Endothelial cell of umbilical vein (primary cell): ENCODE measurements around the gene PKD2L2. TPM values are rescaled to one million over a fixed set of nuclear protein-coding genes. Genes with fewer than 3 reads are reported as not detected.
"Not testable (repeated sequence)": the region's sequence is repeated elsewhere in the genome, so short reads cannot be mapped to it uniquely, and the experiment has no call there.

Source experiments
- BruUV-seq: library from RNA; stranded (reverse); fragments of 400-500 nt; replicated peaks from 2 replicates; lab custom pipeline; 2021; lab: Mats Ljungman, UMichigan
- CTCF ChIA-PET: fragments of 300-600, 350-600 bp; sonication (Branson Sonifier 250); formaldehyde crosslinking; loops from one replicate; lab custom pipeline; 2021; ENCODE audit warnings: antibody characterized with exemption, inconsistent platforms; lab: Charles Lee
- POLR2A ChIA-PET: fragments of 300-600, 350-600 bp; sonication (Branson Sonifier 250); formaldehyde crosslinking; loops from one replicate; lab custom pipeline; 2021; ENCODE audit warnings: antibody characterized with exemption, inconsistent platforms; lab: Charles Lee
- DNase-seq: peaks from one replicate; pipeline ENCODE4 v3.0.0-alpha.2; 2011; ENCODE audit warnings: low read depth, low spot score
- FAIRE-seq: peaks from 2 replicates; lab custom pipeline; 2011; peaks lifted over from hg19 to GRCh38; lab: Jason Lieb, UNC
- H2AFZ ChIP-seq: 2 replicates; pipeline ENCODE4 v1.6.0; 2012; ENCODE audit warnings: low read depth, low read length, control low read depth, inconsistent platforms
- H3K27ac ChIP-seq: 2 replicates; pipeline ENCODE4 v1.5.1; 2011; ENCODE audit warnings: low read depth, mild to moderate bottlenecking, control low read depth, low read length, moderate library complexity; ENCODE audit not compliant: insufficient read depth
- H3K27me3 ChIP-seq, 2 experiments: 2 replicates each; pipeline versions ENCODE4 v1.6.0 to v1.6.1; 2011; ENCODE audit warnings: low read length in 2 of 2, mixed read lengths in 1 of 2; ENCODE audit not compliant: control insufficient read depth in 2 of 2, insufficient read depth in 2 of 2
- H3K36me3 ChIP-seq, 2 experiments: 2 replicates in 1 of 2; 3 replicates in 1 of 2; pipeline ENCODE4 v1.5.1; 2011; ENCODE audit warnings: low read length in 2 of 2, mild to moderate bottlenecking in 1 of 2, moderate library complexity in 1 of 2; ENCODE audit not compliant: control insufficient read depth in 2 of 2, insufficient read depth in 2 of 2; ENCODE audit errors: extremely low read depth in 1 of 2
- H3K4me1 ChIP-seq: 3 replicates; pipeline ENCODE4 v1.5.1; 2011; ENCODE audit warnings: mild to moderate bottlenecking, low read length; ENCODE audit not compliant: control insufficient read depth, insufficient read depth; ENCODE audit errors: extremely low read depth
- H3K4me2 ChIP-seq: 2 replicates; pipeline ENCODE4 v1.6.1; 2011; ENCODE audit warnings: low read length, control low read depth, mixed read lengths; ENCODE audit not compliant: insufficient read depth
- H3K4me3 ChIP-seq, 3 experiments: fragments of 200-600 bp in 1 of 3; sonication (generic), shearing (Covaris generic) in 1 of 3; replicated peaks in 1 of 3; 2 replicates each; pipeline ENCODE4 v1.5.1; 2011 to 2016; ENCODE audit warnings: control low read depth in 3 of 3, low read length in 3 of 3, mild to moderate bottlenecking in 2 of 3, inconsistent platforms in 1 of 3, low read depth in 1 of 3, moderate library complexity in 1 of 3; ENCODE audit not compliant: insufficient read depth in 1 of 3
- H3K79me2 ChIP-seq: 2 replicates; pipeline ENCODE4 v1.6.0; 2012; ENCODE audit warnings: low read length, inconsistent platforms; ENCODE audit not compliant: control insufficient read depth, insufficient read depth
- H3K9ac ChIP-seq: replicated peaks from 2 replicates; pipeline ENCODE3; 2011; ENCODE audit warnings: low read length, control low read depth; ENCODE audit not compliant: insufficient read depth; ENCODE audit errors: extremely low read depth
- H3K9me1 ChIP-seq: replicated peaks from 3 replicates; pipeline ENCODE4 v1.6.0; 2011; ENCODE audit warnings: mild to moderate bottlenecking, low read length; ENCODE audit not compliant: control insufficient read depth, insufficient read depth; ENCODE audit errors: extremely low read depth
- H3K9me3 ChIP-seq: replicated peaks from 2 replicates; pipeline ENCODE4 v1.5.1; 2012; ENCODE audit warnings: low read length, inconsistent platforms; ENCODE audit not compliant: control insufficient read depth, insufficient read depth
- H4K20me1 ChIP-seq: replicated peaks from 2 replicates; pipeline ENCODE3; 2011; ENCODE audit warnings: mild to moderate bottlenecking, low read length; ENCODE audit not compliant: control insufficient read depth, insufficient read depth; ENCODE audit errors: extremely low read depth
- CTCF ChIP-seq, 2 donors: IDR thresholded peaks; 1 replicate in 1 of 2; 2 replicates in 1 of 2; pipeline ENCODE4 v1.5.1; 2011; ENCODE audit warnings: low read length in 2 of 2, mild to moderate bottlenecking in 2 of 2, moderate library complexity in 2 of 2, control low read depth in 1 of 2, inconsistent platforms in 1 of 2, low read depth in 1 of 2; ENCODE audit not compliant: insufficient read depth in 1 of 2; ENCODE audit errors: extremely low read depth in 1 of 2
- EZH2 ChIP-seq: IDR thresholded peaks from 2 replicates; pipeline ENCODE4 v1.6.1; 2012; ENCODE audit warnings: borderline replicate concordance, low read depth, mild to moderate bottlenecking, moderate library complexity, low read length, inconsistent platforms; ENCODE audit not compliant: severe bottlenecking
- FOS ChIP-seq: IDR thresholded peaks from 2 replicates; pipeline ENCODE4 v1.6.1; 2011; ENCODE audit warnings: mild to moderate bottlenecking, low read length, moderate library complexity, borderline replicate concordance; ENCODE audit not compliant: insufficient read depth
- GATA2 ChIP-seq: IDR thresholded peaks from 2 replicates; pipeline ENCODE4 v1.7.0; 2011; ENCODE audit warnings: low read depth, mild to moderate bottlenecking, moderate library complexity, mixed read lengths, low read length; ENCODE audit not compliant: insufficient read length, insufficient read depth
- JUN ChIP-seq: IDR thresholded peaks from 2 replicates; pipeline ENCODE4 v1.6.1; 2011; ENCODE audit warnings: borderline replicate concordance, low read depth; ENCODE audit not compliant: insufficient read length, insufficient read depth
- MAX ChIP-seq: IDR thresholded peaks from 2 replicates; pipeline ENCODE4 v1.6.1; 2011; ENCODE audit not compliant: insufficient read depth, insufficient read length
- MYC ChIP-seq: IDR thresholded peaks from one replicate; pipeline ENCODE4 v1.6.1; 2011; ENCODE audit warnings: mild to moderate bottlenecking, low read depth, low read length
- POLR2A ChIP-seq: IDR thresholded peaks from 2 replicates; pipeline ENCODE4 v1.6.1; 2012; ENCODE audit warnings: low read depth, mild to moderate bottlenecking, control low read depth, low read length
- POLR2AphosphoS5 ChIP-seq: IDR thresholded peaks from 2 replicates; pipeline ENCODE4 v1.6.1; 2012; ENCODE audit warnings: low read depth, mild to moderate bottlenecking, control low read depth, low read length, moderate library complexity; ENCODE audit not compliant: insufficient read depth
- dilution Hi-C: fragments of 300-500 bp; cut with MboI; formaldehyde crosslinking; loops from one replicate; pipeline ENCODE4 v1.15.0; 2019; ENCODE audit warnings: low sequenced_read_pairs; ENCODE audit not compliant: extremely low pct_ligation_motif_present
- intact Hi-C: fragments of 100-400 bp; cut with micrococcal nuclease; formaldehyde crosslinking; loops from one replicate; pipeline ENCODE4 v1.10.0; 2022
- polyA plus RNA-seq, 4 experiments: library from polyadenylated mRNA; depleted of rRNA in 3 of 4; stranded (reverse) in 3 of 4; unstranded in 1 of 4; fragments of >200 nt; gene quantifications; 2 replicates each; pipeline versions ENCODE4 v1.2.1 to v1.2.3, GENCODE V29; 2011 to 2012; ENCODE audit warnings: missing spikeins in 1 of 4
- total RNA-seq: library from RNA; stranded (reverse); gene quantifications from 2 replicates; pipeline ENCODE4 v1.2.3, GENCODE V29; 2021

Gene PKD2L2
- total and polyA plus RNA-seq, 2 donors (not counting 3 experiments of a cell fraction or from before 2014, with no cell fraction given), result not detected

- FAIRE-seq (no peak), DNase-seq (no peak)
- no TSS peak for BruUV-seq
- H3K27me3 ChIP-seq, result no peaks in the 10 kb centered on the region
- H3K4me1 ChIP-seq, result peaks cover 21% of the 10 kb centered on the region
- no peaks in the 10 kb centered on the region for H3K79me2 ChIP-seq
- no peaks in the 10 kb centered on the region for H3K9me1 ChIP-seq
- ChIA-PET CTCF (no interaction called here), POLR2A (no interaction called here)
- dilution Hi-C loops, result no loop called here
- peaks cover 0 to 3% of the 10 kb centered on the region in 2 experiments for H3K36me3 ChIP-seq
- H2AFZ ChIP-seq, result no peak overlapping the region
- no peaks in the 10 kb centered on the region for H3K9me3 ChIP-seq
- intact Hi-C loops, result no loop called here
- TF ChIP-seq POLR2A (no peak), EZH2 (no peak), GATA2 (no peak), FOS (no peak), POLR2AphosphoS5 (no peak), MAX (no peak), CTCF (IDR thresholded peaks at IDR 0.05; ENCODE audit: extremely low read depth in 1 of 2, insufficient read depth in 1 of 2, low read depth in 1 of 2, low read length in 2 of 2) (no peak), MYC (no peak), JUN (no peak)
- no peak overlapping the region for H3K27ac ChIP-seq
- H4K20me1 ChIP-seq, result no peaks in the 10 kb centered on the region
- no peak overlapping the region for H3K4me2 ChIP-seq
- no peak overlapping the region for H3K9ac ChIP-seq
- H3K4me3 ChIP-seq, result no peak overlapping the region
These were observed 71.6 kb downstream of the PKD2L2 start for GRCh38 chr5:137960819-137961218.

GRCh38 chr5:137970384-137970783 lies 81.1 kb downstream of the PKD2L2 start:
- H3K4me2 ChIP-seq, intact Hi-C loops, H3K27me3 ChIP-seq, H3K4me3 ChIP-seq, H3K36me3 ChIP-seq, H3K9me3 ChIP-seq, H3K9ac ChIP-seq, H3K79me2 ChIP-seq, POLR2A ChIA-PET, CTCF ChIA-PET, H3K4me1 ChIP-seq, FAIRE-seq, BruUV-seq, H2AFZ ChIP-seq, DNase-seq, H3K27ac ChIP-seq, H4K20me1 ChIP-seq, dilution Hi-C loops, H3K9me1 ChIP-seq: not testable (repeated sequence)
